ENCODE measurements around the gene RPP38.

Gene RPP38
- 8.7 to 28.8 (median 23.1) reads per million in 3 experiments for total RNA-seq

GRCh38 chr10:15097011-15097812 is at the start of gene RPP38:
Gene RPP38, plus strand, starts transcription at chr10:15097355. Its CDS starts 5,960 bp downstream, at chr10:15103315.
- peak; percentile 93 for DNase-seq

GRCh38 chr10:15049533-15049932 is 47.6 kb upstream of the RPP38 start:
- DNase-seq = no peak

- no peak for DNase-seq
Observed at GRCh38 chr10:15052121-15052520, 45.0 kb upstream of the RPP38 start.

- no peak for DNase-seq
Observed at GRCh38 chr10:15053061-15053460, 44.1 kb upstream of the RPP38 start.

GRCh38 chr10:15058689-15059088 is 38.5 kb upstream of the RPP38 start:
- no peak for DNase-seq

- no peak for DNase-seq
Observed at GRCh38 chr10:15059914-15060313, 37.2 kb upstream of the RPP38 start.

GRCh38 chr10:15060638-15061037 is 36.5 kb upstream of the RPP38 start:
- DNase-seq = no peak

- DNase-seq = no peak
Observed at GRCh38 chr10:15067154-15067553, 30.0 kb upstream of the RPP38 start.

- no peak for DNase-seq
Observed at GRCh38 chr10:15068802-15069201, 28.4 kb upstream of the RPP38 start.

- DNase-seq = no peak
Observed at GRCh38 chr10:15069230-15069629, 27.9 kb upstream of the RPP38 start.

- no peak for DNase-seq
Observed at GRCh38 chr10:15072358-15072757, 24.8 kb upstream of the RPP38 start.

- DNase-seq = no peak
Observed at GRCh38 chr10:15075421-15075820, 21.7 kb upstream of the RPP38 start.

GRCh38 chr10:15083674-15084501 is 13.3 kb upstream of the RPP38 start:
- no peak for DNase-seq

- DNase-seq = peak; percentile 61
Observed at GRCh38 chr10:15084502-15084922, 12.6 kb upstream of the RPP38 start.

- peak; percentile 81 for DNase-seq
Observed at GRCh38 chr10:15088428-15089261, 8.5 kb upstream of the RPP38 start, which contains the start of gene ACBD7. Gene ACBD7, minus strand, starts transcription at chr10:15088776. Its CDS starts 48 bp downstream, at chr10:15088728.

GRCh38 chr10:15091418-15091817 is 5.7 kb upstream of the RPP38 start:
- no peak for DNase-seq

- DNase-seq = no peak
Observed at GRCh38 chr10:15092855-15093408, 4.2 kb upstream of the RPP38 start.

GRCh38 chr10:15096661-15097010 is 519 bp upstream of the RPP38 start:
- no peak for DNase-seq

GRCh38 chr10:15099886-15100285 is 2.7 kb downstream of the RPP38 start:
- no peak for DNase-seq

GRCh38 chr10:15103513-15103912 is 6.4 kb downstream of the RPP38 start:
- no peak for DNase-seq

GRCh38 chr10:15106352-15107013 is 9.3 kb downstream of the RPP38 start:
- peak; percentile 56 for DNase-seq

- no peak for DNase-seq
Observed at GRCh38 chr10:15112657-15113056, 15.5 kb downstream of the RPP38 start.
